ENCODE results near the gene HOXC12. TPM values are rescaled to one million over a fixed set of nuclear protein-coding genes. Genes with fewer than 3 reads are reported as not detected.

HOXC12 gene
- total RNA-seq, 1 experiment from 2014 or later: not detected

DNA sequence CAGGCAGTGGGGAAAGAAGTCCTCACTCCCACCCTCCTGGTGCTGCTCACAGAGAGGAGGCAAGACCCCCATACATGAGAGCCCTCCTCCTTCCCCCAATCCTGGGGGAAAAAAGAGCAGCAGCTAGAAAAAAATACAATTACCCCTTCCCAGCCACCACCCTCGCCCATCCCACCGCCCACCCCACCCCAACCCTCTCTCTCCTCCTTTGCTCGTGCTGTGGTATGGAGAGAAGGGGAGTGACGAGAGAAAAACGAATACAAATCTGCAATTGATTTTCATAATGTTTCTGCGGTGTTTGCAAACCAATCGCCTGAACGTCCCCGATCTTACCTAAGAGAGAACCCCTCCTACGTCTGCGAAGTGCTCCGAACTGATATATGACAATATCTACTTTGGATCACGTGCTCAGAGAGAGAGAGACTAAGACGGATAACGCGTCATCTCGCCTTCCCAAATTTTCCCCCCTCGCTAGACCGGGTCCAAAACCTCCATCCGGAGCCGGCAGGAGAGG is 18.1 kb downstream of the HOXC12 start, which contains the start of gene HOXC11:
TSS of gene HOXC11 (plus strand) at position 405 of the 514 bp plus-strand sequence. CDS start 116 bp downstream, outside the sequence.
- Mint-ChIP-seq H3K36me3 (ENCODE audit: insufficient read depth, unreplicated experiment) (peaks cover 8% of the 10 kb centered on the region), H3K27ac (ENCODE audit: unreplicated experiment) (no peak within 1 kb of the TSS), H3K9me3 (ENCODE audit: low read depth, unreplicated experiment) (no peaks in the 10 kb centered on the region), H3K4me3 (ENCODE audit: low read depth, unreplicated experiment) (peak within 1 kb of the TSS; percentile 37), H3K27me3 (ENCODE audit: unreplicated experiment) (peaks cover 87% of the 10 kb centered on the region), H3K4me1 (ENCODE audit: low read depth, unreplicated experiment) (no peaks in the 10 kb centered on the region)
- no peak for DNase-seq
- intact Hi-C loops (cut with micrococcal nuclease; ENCODE audit: unreplicated experiment): no loop called here
- BruUV-seq (replicated peaks): no TSS peak
- TF ChIP-seq, protein P1, sequence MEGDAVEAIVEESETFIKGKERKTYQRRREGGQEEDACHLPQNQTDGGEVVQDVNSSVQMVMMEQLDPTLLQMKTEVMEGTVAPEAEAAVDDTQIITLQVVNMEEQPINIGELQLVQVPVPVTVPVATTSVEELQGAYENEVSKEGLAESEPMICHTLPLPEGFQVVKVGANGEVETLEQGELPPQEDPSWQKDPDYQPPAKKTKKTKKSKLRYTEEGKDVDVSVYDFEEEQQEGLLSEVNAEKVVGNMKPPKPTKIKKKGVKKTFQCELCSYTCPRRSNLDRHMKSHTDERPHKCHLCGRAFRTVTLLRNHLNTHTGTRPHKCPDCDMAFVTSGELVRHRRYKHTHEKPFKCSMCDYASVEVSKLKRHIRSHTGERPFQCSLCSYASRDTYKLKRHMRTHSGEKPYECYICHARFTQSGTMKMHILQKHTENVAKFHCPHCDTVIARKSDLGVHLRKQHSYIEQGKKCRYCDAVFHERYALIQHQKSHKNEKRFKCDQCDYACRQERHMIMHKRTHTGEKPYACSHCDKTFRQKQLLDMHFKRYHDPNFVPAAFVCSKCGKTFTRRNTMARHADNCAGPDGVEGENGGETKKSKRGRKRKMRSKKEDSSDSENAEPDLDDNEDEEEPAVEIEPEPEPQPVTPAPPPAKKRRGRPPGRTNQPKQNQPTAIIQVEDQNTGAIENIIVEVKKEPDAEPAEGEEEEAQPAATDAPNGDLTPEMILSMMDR (IDR thresholded peaks at IDR 0.05; ENCODE audit: unreplicated experiment): no peak
- CTCF ChIA-PET: interaction anchor here (0.6 to 0.7 kb wide), 2 partner anchors 9 to 36 kb away, joined by 3 to 4 read pairs; partner anchors contain the start of gene HOXC8

DNA sequence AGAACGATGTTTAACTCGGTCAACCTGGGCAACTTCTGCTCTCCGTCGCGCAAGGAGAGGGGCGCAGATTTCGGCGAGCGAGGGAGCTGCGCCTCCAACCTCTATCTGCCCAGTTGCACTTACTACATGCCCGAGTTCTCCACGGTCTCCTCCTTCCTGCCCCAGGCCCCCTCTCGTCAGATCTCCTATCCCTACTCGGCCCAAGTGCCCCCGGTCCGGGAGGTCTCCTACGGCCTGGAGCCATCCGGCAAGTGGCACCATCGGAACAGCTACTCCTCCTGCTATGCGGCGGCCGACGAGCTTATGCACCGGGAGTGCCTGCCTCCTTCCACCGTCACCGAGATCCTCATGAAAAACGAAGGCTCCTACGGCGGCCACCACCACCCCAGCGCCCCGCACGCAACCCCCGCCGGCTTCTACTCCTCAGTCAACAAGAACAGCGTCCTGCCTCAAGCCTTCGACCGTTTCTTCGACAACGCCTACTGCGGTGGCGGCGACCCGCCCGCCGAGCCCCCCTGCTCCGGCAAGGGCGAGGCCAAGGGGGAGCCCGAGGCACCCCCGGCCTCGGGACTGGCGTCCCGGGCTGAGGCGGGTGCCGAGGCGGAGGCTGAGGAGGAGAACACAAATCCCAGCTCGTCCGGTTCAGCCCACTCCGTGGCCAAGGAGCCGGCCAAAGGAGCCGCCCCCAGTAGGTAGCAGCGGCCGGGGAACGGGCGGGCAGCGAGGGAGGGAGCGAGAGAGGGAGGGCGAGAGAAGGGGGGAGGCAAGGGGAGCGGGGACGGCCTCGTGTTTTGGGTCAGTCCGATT is 18.7 kb downstream of the HOXC12 start:
- no TSS peak for BruUV-seq (replicated peaks)

DNA sequence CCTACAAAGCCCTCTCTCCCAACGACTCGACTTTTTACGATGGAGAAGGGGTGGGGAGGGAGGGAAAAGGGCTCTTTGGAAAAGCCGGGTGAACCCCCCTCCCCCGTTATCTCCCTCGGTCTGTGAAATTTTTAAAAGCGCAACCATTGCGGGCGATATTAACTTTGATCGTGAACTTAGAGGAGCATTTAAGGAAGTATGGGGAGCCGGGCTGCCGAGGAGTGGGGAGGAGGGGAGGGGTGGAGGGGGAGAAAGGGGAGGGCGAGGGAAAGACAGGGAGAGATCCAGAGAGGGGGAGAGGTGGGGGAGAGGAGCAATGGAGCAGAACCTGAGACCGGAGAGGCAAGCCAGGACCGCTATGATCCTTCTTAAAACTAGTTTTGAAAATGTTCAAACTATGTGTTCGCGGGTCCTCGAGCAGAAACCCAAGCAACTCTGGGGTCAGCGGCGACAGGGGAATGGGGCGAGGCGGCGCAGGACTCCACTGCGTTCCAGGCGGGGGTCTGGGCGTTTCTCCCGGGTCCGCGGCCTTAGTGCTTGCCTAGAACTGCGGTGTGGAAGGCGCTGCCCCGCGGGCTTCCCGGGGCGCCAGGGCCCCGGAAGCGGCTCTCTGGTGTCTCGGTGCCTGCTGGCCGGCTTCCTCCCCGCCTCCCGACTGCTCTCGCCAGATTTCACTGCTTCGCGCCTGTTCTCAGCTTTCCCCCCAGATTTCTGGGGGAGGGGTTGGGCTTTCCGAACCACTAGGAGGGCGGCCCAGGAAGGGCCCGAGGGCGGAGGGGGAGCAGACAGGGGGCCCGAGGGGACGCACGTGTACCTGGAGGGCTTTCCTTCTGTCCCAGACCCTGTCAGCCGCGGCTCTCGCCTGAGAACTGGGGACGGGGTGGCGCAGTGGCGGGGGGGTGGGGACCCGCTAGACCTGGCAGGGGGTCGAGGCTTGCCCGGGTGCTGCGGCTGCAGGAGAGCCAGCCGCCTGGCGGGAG is 19.7 kb downstream of the HOXC12 start, which contains the start of gene HOTAIR:
TSS of gene HOTAIR (minus strand) at position 871 of the 980 bp plus-strand sequence.
- Mint-ChIP-seq H3K4me1 (ENCODE audit: low read depth, unreplicated experiment) (peaks cover 8% of the 10 kb centered on the region), H3K4me3 (ENCODE audit: low read depth, unreplicated experiment) (peak within 1 kb of the TSS; percentile 58), H3K9me3 (ENCODE audit: low read depth, unreplicated experiment) (no peaks in the 10 kb centered on the region), H3K27me3 (ENCODE audit: unreplicated experiment) (peaks cover 76% of the 10 kb centered on the region), H3K36me3 (ENCODE audit: insufficient read depth, unreplicated experiment) (peaks cover 8% of the 10 kb centered on the region), H3K27ac (ENCODE audit: unreplicated experiment) (no peak within 1 kb of the TSS)
- TF ChIP-seq, protein P1 (IDR thresholded peaks at IDR 0.05; ENCODE audit: unreplicated experiment): no peak
- CTCF ChIA-PET: interaction anchor here (0.6 kb wide), 1 partner anchor 231 kb away, joined by 4 read pairs; no protein-coding TSS in a partner anchor
- DNase-seq: no peak
- intact Hi-C loops (cut with micrococcal nuclease; ENCODE audit: unreplicated experiment): no loop called here
- no TSS peak for BruUV-seq (replicated peaks)

More for the DNA sequence above, 18.7 kb downstream of the HOXC12 start:
- DNase-seq: no peak
- Mint-ChIP-seq H3K4me3 (ENCODE audit: low read depth, unreplicated experiment) (peak overlapping the region; percentile 37), H3K27me3 (ENCODE audit: unreplicated experiment) (peaks cover 80% of the 10 kb centered on the region), H3K27ac (ENCODE audit: unreplicated experiment) (no peak overlapping the region), H3K4me1 (ENCODE audit: low read depth, unreplicated experiment) (peaks cover 3% of the 10 kb centered on the region), H3K9me3 (ENCODE audit: low read depth, unreplicated experiment) (no peaks in the 10 kb centered on the region), H3K36me3 (ENCODE audit: insufficient read depth, unreplicated experiment) (peaks cover 8% of the 10 kb centered on the region)
- CTCF ChIA-PET: interaction anchor here (0.6 kb wide), 2 partner anchors 36 to 230 kb away, joined by 4 read pairs; partner anchors contain the start of gene HOXC8
- intact Hi-C loops (cut with micrococcal nuclease; ENCODE audit: unreplicated experiment): no loop called here
- TF ChIP-seq, protein P1 (IDR thresholded peaks at IDR 0.05; ENCODE audit: unreplicated experiment): no peak

DNA sequence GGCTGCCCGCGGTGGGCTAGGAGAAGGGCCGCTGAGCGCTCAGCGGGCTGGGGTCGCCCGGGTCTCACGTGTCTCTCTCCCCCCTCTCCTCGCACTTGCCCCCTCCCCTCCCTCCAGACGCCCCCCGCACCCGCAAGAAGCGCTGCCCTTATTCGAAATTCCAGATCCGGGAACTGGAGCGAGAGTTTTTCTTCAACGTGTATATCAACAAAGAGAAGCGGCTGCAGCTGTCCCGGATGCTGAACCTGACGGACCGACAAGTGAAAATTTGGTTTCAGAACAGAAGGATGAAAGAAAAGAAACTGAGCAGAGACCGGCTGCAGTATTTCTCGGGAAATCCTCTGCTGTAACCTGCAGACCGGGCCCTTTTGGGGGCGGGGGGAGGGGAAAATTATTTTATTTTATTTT is 20.4 kb downstream of the HOXC12 start:
- H3K36me3 Mint-ChIP-seq (ENCODE audit: insufficient read depth, unreplicated experiment): peaks cover 8% of the 10 kb centered on the region
- intact Hi-C loops (cut with micrococcal nuclease; ENCODE audit: unreplicated experiment): no loop called here
- H3K9me3 Mint-ChIP-seq (ENCODE audit: low read depth, unreplicated experiment): no peaks in the 10 kb centered on the region
- TF ChIP-seq, protein P1 (IDR thresholded peaks at IDR 0.05; ENCODE audit: unreplicated experiment): no peak
- CTCF ChIA-PET: no interaction called here
- peaks cover 76% of the 10 kb centered on the region for H3K27me3 Mint-ChIP-seq (ENCODE audit: unreplicated experiment)
- H3K4me3 Mint-ChIP-seq (ENCODE audit: low read depth, unreplicated experiment): no peak overlapping the region
- peaks cover 8% of the 10 kb centered on the region for H3K4me1 Mint-ChIP-seq (ENCODE audit: low read depth, unreplicated experiment)
- DNase-seq: no peak
- no peak overlapping the region for H3K27ac Mint-ChIP-seq (ENCODE audit: unreplicated experiment)
- BruUV-seq (replicated peaks): no TSS peak
